Panc1 (cell line): ENCODE results near the gene APEX2. TPM values are rescaled to one million over a fixed set of nuclear protein-coding genes. Genes with fewer than 3 reads are reported as not detected.

Experiments
- ATAC-seq: fragments of 200-7000 bp; cut with Tn5 transposase; 2 replicates; pipeline ENCODE4 v1.9.1; 2020; ENCODE audit warnings: mild to moderate bottlenecking, moderate library complexity
- BruUV-seq: library from RNA; stranded (reverse); fragments of 400-500 nt; replicated peaks from 2 replicates; lab custom pipeline; 2021; lab: Mats Ljungman, UMichigan
- CTCF ChIA-PET: fragments of 300-600 bp; sonication (Branson Sonifier 250); formaldehyde crosslinking; loops from one replicate; lab custom pipeline; 2022; ENCODE audit warnings: antibody characterized with exemption; lab: Charles Lee
- POLR2A ChIA-PET: fragments of 300-600 bp; sonication (Branson Sonifier 250); formaldehyde crosslinking; loops from one replicate; lab custom pipeline; 2022; ENCODE audit warnings: antibody characterized with exemption; lab: Charles Lee
- DNase-seq: peaks from one replicate; pipeline ENCODE4 v3.0.0-alpha.2; 2010; ENCODE audit warnings: low read depth, low spot score
- H3K27ac ChIP-seq: 2 replicates; pipeline ENCODE4 v1.5.1; 2011; ENCODE audit warnings: mild to moderate bottlenecking, low read length, inconsistent platforms
- H3K27me3 ChIP-seq: fragments of 200-500 bp; sonication (Bioruptor generic); 2 replicates; pipeline ENCODE4 v1.6.0; 2014; ENCODE audit warnings: low read length, inconsistent platforms; ENCODE audit not compliant: control insufficient read depth, insufficient read depth
- H3K36me3 ChIP-seq: fragments of 200-500 bp; sonication (Bioruptor generic); 2 replicates; pipeline ENCODE4 v1.5.1; 2014; ENCODE audit warnings: inconsistent platforms, mild to moderate bottlenecking, low read length, moderate library complexity; ENCODE audit not compliant: control insufficient read depth, insufficient read depth
- H3K4me1 ChIP-seq: 2 replicates; pipeline ENCODE4 v1.5.1; 2011; ENCODE audit warnings: inconsistent platforms, mild to moderate bottlenecking, low read length, moderate library complexity; ENCODE audit not compliant: control insufficient read depth, insufficient read depth
- H3K4me3 ChIP-seq, 2 experiments: 2 replicates each; pipeline ENCODE4 v1.5.1; 2011 to 2012; ENCODE audit warnings: low read depth in 2 of 2, low read length in 2 of 2, mild to moderate bottlenecking in 2 of 2, inconsistent platforms in 1 of 2, moderate library complexity in 1 of 2
- H3K9me3 ChIP-seq: fragments of 200-500 bp; sonication (Bioruptor generic); 2 replicates; pipeline ENCODE4 v1.5.1; 2014; ENCODE audit warnings: low read depth, mild to moderate bottlenecking, inconsistent platforms, low read length, moderate library complexity; ENCODE audit not compliant: control insufficient read depth, insufficient read depth
- POLR2AphosphoS5 ChIP-seq: IDR thresholded peaks from 2 replicates; pipeline ENCODE4 v1.6.1; 2012; ENCODE audit warnings: mild to moderate bottlenecking, low read depth, low read length, moderate library complexity
- SIN3A ChIP-seq: IDR thresholded peaks from 2 replicates; pipeline ENCODE4 v1.6.1; 2012; ENCODE audit warnings: low read depth, mild to moderate bottlenecking, low read length, moderate library complexity, borderline replicate concordance; ENCODE audit not compliant: insufficient read depth
- TCF7L2 ChIP-seq: IDR thresholded peaks from 2 replicates; pipeline ENCODE4 v1.6.1; 2011; ENCODE audit warnings: mild to moderate bottlenecking, low read depth, low read length, inconsistent platforms
- in situ Hi-C: cut with HindIII; loops from 2 replicates; pipeline ENCODE4 v1.10.0; 2016; ENCODE audit warnings: low sequenced_read_pairs, low pct_unique_long_range_greater_than_20kb
- intact Hi-C: fragments of 100-400 bp; cut with micrococcal nuclease; formaldehyde crosslinking; loops from one replicate; pipeline ENCODE4 v1.10.0; 2022; ENCODE audit not compliant: unreplicated experiment
- total RNA-seq: library from RNA; stranded (reverse); gene quantifications from one replicate; pipeline ENCODE4 v1.2.1, GENCODE V29; 2021; ENCODE audit not compliant: unreplicated experiment
- TF ChIP-seq, protein P1 (sequence below), 2 experiments: IDR thresholded peaks; 2 replicates each; pipeline ENCODE4 v1.6.1; 2011 to 2012; ENCODE audit warnings: low read depth in 2 of 2, control low read depth in 1 of 2, low read length in 1 of 2, mild to moderate bottlenecking in 1 of 2, moderate library complexity in 1 of 2; ENCODE audit not compliant: insufficient read depth in 1 of 2
- TF ChIP-seq, protein P2 (sequence below): fragments of 450-650 bp; IDR thresholded peaks from 2 replicates; pipeline ENCODE4 v1.5.1; 2017; ENCODE audit warnings: mild to moderate bottlenecking

APEX2 gene
- total RNA-seq, 1 experiment from 2014 or later: 32.3 TPM

DNA sequence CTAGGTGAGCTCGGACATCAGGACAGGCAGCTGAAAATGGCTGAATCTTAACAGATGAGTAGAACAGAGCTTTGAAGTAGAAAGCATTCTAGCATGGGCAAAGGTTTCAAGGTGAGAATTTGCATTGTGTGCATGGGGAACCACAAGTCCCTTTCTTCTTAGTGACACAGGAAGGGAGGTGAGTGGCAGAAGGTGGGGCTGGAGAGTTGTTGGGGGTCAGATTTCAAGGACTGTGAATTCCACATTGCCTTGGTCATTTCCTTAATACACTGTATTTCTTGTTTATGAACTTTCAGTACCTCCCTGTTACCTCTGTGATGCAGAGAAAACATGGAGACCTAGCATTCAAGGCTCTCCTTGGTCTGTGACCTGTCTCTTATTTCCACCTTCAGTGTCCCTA is 4.1 kb downstream of the APEX2 start:
- Histone ChIP-seq H3K9me3 (no peaks in the 10 kb centered on the region), H3K27me3 (no peaks in the 10 kb centered on the region), H3K36me3 (no peaks in the 10 kb centered on the region; the same call in none of the 2 replicates), H3K4me1 (peaks cover 5% of the 10 kb centered on the region; the same call in 1 of the 2 replicates), H3K4me3 (no peak overlapping the region), H3K27ac (no peak overlapping the region)
- CTCF ChIA-PET: no interaction called here
- intact Hi-C loops: no loop called here
- ATAC-seq (no peak), DNase-seq (no peak)
- in situ Hi-C loops: no loop called here
- TF ChIP-seq SIN3A (no peak), TCF7L2 (no peak), POLR2AphosphoS5 (no peak)
- TF ChIP-seq, protein P1, sequence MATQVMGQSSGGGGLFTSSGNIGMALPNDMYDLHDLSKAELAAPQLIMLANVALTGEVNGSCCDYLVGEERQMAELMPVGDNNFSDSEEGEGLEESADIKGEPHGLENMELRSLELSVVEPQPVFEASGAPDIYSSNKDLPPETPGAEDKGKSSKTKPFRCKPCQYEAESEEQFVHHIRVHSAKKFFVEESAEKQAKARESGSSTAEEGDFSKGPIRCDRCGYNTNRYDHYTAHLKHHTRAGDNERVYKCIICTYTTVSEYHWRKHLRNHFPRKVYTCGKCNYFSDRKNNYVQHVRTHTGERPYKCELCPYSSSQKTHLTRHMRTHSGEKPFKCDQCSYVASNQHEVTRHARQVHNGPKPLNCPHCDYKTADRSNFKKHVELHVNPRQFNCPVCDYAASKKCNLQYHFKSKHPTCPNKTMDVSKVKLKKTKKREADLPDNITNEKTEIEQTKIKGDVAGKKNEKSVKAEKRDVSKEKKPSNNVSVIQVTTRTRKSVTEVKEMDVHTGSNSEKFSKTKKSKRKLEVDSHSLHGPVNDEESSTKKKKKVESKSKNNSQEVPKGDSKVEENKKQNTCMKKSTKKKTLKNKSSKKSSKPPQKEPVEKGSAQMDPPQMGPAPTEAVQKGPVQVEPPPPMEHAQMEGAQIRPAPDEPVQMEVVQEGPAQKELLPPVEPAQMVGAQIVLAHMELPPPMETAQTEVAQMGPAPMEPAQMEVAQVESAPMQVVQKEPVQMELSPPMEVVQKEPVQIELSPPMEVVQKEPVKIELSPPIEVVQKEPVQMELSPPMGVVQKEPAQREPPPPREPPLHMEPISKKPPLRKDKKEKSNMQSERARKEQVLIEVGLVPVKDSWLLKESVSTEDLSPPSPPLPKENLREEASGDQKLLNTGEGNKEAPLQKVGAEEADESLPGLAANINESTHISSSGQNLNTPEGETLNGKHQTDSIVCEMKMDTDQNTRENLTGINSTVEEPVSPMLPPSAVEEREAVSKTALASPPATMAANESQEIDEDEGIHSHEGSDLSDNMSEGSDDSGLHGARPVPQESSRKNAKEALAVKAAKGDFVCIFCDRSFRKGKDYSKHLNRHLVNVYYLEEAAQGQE (IDR thresholded peaks at IDR 0.05; ENCODE audit: insufficient read depth in 1 of 2, low read depth in 2 of 2, low read length in 1 of 2): no peak
- TF ChIP-seq, protein P2, sequence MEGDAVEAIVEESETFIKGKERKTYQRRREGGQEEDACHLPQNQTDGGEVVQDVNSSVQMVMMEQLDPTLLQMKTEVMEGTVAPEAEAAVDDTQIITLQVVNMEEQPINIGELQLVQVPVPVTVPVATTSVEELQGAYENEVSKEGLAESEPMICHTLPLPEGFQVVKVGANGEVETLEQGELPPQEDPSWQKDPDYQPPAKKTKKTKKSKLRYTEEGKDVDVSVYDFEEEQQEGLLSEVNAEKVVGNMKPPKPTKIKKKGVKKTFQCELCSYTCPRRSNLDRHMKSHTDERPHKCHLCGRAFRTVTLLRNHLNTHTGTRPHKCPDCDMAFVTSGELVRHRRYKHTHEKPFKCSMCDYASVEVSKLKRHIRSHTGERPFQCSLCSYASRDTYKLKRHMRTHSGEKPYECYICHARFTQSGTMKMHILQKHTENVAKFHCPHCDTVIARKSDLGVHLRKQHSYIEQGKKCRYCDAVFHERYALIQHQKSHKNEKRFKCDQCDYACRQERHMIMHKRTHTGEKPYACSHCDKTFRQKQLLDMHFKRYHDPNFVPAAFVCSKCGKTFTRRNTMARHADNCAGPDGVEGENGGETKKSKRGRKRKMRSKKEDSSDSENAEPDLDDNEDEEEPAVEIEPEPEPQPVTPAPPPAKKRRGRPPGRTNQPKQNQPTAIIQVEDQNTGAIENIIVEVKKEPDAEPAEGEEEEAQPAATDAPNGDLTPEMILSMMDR: no peak
- no TSS peak for BruUV-seq
- POLR2A ChIA-PET: no interaction called here

DNA sequence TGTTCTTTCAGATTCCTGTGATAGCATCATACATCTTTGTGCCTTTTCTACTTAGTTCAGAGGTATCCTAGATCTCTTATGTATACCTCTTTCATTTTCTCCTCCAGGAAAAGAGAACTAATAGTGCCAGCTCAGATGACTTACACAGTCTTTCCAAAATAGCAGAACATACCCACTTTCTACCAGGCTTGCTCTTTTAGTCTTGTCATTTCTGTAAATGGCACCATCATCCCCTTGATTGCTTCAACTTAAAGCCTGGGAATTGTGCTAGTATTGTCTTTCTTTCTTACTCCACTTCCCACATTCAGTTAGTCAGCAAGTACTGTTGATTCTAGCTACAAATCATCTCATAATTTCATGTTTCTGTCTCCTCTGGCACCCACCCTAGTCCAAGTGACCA is 5.1 kb downstream of the APEX2 start:
- Histone ChIP-seq H3K4me3 (no peak overlapping the region), H3K36me3 (no peaks in the 10 kb centered on the region; the same call in none of the 2 replicates), H3K27ac (no peak overlapping the region), H3K4me1 (peaks cover 5% of the 10 kb centered on the region; the same call in 1 of the 2 replicates), H3K27me3 (no peaks in the 10 kb centered on the region), H3K9me3 (no peaks in the 10 kb centered on the region)
- in situ Hi-C loops: no loop called here
- intact Hi-C loops: no loop called here
- CTCF ChIA-PET: no interaction called here
- POLR2A ChIA-PET: no interaction called here
- TF ChIP-seq, protein P2: no peak
- TF ChIP-seq TCF7L2 (no peak), POLR2AphosphoS5 (no peak), SIN3A (no peak)
- TF ChIP-seq, protein P1 (IDR thresholded peaks at IDR 0.05; ENCODE audit: insufficient read depth in 1 of 2, low read depth in 2 of 2, low read length in 1 of 2): no peak
- DNase-seq (no peak), ATAC-seq (no peak)
- BruUV-seq: no TSS peak
